ENCODE results near the gene NELL2.

DNA sequence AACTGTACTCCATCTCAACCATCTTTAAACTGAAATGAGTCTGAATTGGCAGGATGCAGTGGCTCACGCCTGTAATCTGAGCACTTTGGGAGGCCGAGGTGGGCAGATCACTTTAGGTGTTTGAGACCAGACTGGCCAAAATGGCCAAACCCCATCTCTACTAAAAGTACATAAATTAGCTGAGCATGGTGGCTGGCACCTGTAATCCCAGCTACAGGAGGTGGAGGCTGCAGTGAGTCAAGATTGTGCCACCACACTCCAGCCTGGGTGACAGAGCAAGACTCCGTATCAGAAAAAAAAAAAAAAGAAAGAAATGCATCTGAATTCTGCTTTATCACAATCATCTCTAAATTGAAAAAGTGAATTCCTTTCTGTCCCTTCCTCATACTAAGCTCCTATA lies 110.3 kb downstream of the NELL2 start:
- no peak for TF ChIP-seq POLR2AphosphoS5 (IDR thresholded peaks at IDR 0.05; ENCODE audit: low read length)
- TF ChIP-seq HDGF (IDR thresholded peaks at IDR 0.05) = no peak
- TF ChIP-seq CREB1 (IDR thresholded peaks at IDR 0.05; ENCODE audit: low read depth) = no peak
- TF ChIP-seq EZH2 (IDR thresholded peaks at IDR 0.05; ENCODE audit: borderline replicate concordance, control insufficient read depth, low read depth, low read length) = no peak
- TF ChIP-seq IRF3 (IDR thresholded peaks at IDR 0.05) = no peak
- TF ChIP-seq, protein P1, sequence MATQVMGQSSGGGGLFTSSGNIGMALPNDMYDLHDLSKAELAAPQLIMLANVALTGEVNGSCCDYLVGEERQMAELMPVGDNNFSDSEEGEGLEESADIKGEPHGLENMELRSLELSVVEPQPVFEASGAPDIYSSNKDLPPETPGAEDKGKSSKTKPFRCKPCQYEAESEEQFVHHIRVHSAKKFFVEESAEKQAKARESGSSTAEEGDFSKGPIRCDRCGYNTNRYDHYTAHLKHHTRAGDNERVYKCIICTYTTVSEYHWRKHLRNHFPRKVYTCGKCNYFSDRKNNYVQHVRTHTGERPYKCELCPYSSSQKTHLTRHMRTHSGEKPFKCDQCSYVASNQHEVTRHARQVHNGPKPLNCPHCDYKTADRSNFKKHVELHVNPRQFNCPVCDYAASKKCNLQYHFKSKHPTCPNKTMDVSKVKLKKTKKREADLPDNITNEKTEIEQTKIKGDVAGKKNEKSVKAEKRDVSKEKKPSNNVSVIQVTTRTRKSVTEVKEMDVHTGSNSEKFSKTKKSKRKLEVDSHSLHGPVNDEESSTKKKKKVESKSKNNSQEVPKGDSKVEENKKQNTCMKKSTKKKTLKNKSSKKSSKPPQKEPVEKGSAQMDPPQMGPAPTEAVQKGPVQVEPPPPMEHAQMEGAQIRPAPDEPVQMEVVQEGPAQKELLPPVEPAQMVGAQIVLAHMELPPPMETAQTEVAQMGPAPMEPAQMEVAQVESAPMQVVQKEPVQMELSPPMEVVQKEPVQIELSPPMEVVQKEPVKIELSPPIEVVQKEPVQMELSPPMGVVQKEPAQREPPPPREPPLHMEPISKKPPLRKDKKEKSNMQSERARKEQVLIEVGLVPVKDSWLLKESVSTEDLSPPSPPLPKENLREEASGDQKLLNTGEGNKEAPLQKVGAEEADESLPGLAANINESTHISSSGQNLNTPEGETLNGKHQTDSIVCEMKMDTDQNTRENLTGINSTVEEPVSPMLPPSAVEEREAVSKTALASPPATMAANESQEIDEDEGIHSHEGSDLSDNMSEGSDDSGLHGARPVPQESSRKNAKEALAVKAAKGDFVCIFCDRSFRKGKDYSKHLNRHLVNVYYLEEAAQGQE (IDR thresholded peaks at IDR 0.05; ENCODE audit: low read depth, low read length) = no peak
- no peak for TF ChIP-seq CTCF (IDR thresholded peaks at IDR 0.05 in 2 of 3, conservative IDR thresholded peaks at IDR 0.05 in 1 of 3; ENCODE audit: control insufficient read depth in 2 of 3, extremely low read depth in 1 of 3, insufficient read depth in 1 of 3, low read depth in 3 of 3, low read length in 3 of 3)
- TF ChIP-seq ZNF274 (IDR thresholded peaks at IDR 0.05; ENCODE audit: insufficient read depth, insufficient read length) = no peak
- no peak for TF ChIP-seq ZNF207 (IDR thresholded peaks at IDR 0.05; ENCODE audit: borderline replicate concordance)
